ENCODE data around the gene BEX1. TPM values are rescaled to one million over a fixed set of nuclear protein-coding genes. Genes with fewer than 3 reads are reported as not detected.

Gene BEX1
- total and polyA plus RNA-seq, 2 of the 8 experiments (the other 6 are each of a cell fraction or from before 2014, with no cell fraction given): 61.0 to 75.2 TPM

DNA sequence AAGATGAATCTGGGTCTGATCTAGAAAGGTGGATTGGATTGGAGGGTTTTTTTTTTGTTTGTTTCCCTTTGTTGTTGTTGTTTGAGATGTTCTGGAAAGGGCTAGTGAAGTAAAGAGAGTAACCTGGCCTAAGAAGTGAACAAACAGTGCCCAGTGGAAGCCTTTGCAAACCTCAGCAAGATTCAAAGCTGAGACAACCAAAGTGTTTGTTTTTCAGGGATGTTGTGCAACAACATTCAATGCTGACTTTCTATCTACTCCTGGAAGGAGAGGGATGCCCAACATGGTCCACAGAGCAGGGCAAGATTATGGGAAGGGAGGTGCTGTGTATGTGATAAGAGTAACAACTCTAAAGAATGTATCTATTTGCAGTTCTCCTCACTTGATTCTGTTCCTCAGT lies 11.3 kb downstream of the BEX1 start:
- H4K20me1 ChIP-seq (replicated peaks in 1 of 2; ENCODE audit: control insufficient read depth in 1 of 2, insufficient read depth in 2 of 2, low read length in 2 of 2): no peaks in the 10 kb centered on the region
- no peak for TF ChIP-seq CHD2 (IDR thresholded peaks at IDR 0.05; ENCODE audit: low read length)
- no peak for TF ChIP-seq SIX5 (IDR thresholded peaks at IDR 0.05; ENCODE audit: low read depth, low read length)
- no peak for TF ChIP-seq MAFK (IDR thresholded peaks at IDR 0.05; ENCODE audit: low read depth, low read length)
- TF ChIP-seq RFX5 (IDR thresholded peaks at IDR 0.05; ENCODE audit: borderline replicate concordance, low read depth, low read length): no peak
- TF ChIP-seq, protein P1, sequence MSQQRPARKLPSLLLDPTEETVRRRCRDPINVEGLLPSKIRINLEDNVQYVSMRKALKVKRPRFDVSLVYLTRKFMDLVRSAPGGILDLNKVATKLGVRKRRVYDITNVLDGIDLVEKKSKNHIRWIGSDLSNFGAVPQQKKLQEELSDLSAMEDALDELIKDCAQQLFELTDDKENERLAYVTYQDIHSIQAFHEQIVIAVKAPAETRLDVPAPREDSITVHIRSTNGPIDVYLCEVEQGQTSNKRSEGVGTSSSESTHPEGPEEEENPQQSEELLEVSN (IDR thresholded peaks at IDR 0.05): no peak
- TF ChIP-seq CBX5 (IDR thresholded peaks at IDR 0.05; ENCODE audit: low read depth, low read length): no peak
- H4K91ac ChIP-seq (replicated peaks; ENCODE audit: insufficient read length, low read length): no peak overlapping the region
- no peaks in the 10 kb centered on the region for H3K79me1 ChIP-seq (ENCODE audit: low read depth, low read length)
- no peaks in the 10 kb centered on the region for H3K79me2 ChIP-seq (ENCODE audit: control insufficient read depth in 1 of 2, insufficient read depth in 2 of 2, low read length in 2 of 2)
- H3K27ac ChIP-seq (ENCODE audit: low read depth, low read length): no peak overlapping the region
- H3K9ac ChIP-seq (replicated peaks in 1 of 4; ENCODE audit: extremely low read depth in 1 of 4, low read depth in 3 of 4, low read length in 3 of 4): no peak overlapping the region
- H3K56ac ChIP-seq (replicated peaks; ENCODE audit: insufficient read length, low read depth, low read length): no peak overlapping the region
- no peaks in the 10 kb centered on the region; a peak in 2 of 7 replicates for H3K4me1 ChIP-seq (replicated peaks in 1 of 4; ENCODE audit: control insufficient read depth in 3 of 4, insufficient read depth in 4 of 4, low read length in 3 of 4)
- H3K9me3 ChIP-seq (ENCODE audit: insufficient read depth in 2 of 2, low read depth in 1 of 2, low read length in 1 of 2): no peaks in the 10 kb centered on the region
- no peak overlapping the region for H2AFZ ChIP-seq (ENCODE audit: low read length)
- H3K23me2 ChIP-seq (ENCODE audit: low read depth, low read length): no peaks in the 10 kb centered on the region
- no peak overlapping the region for H2BK20ac ChIP-seq (ENCODE audit: low read length)
- no peak overlapping the region for H2AK5ac ChIP-seq (ENCODE audit: low read depth, low read length)
- ChIA-PET CTCF (ENCODE audit: partially characterized antibody) (no interaction called here), POLR2A (ENCODE audit: partially characterized antibody) (no interaction called here)
- H3K18ac ChIP-seq (ENCODE audit: extremely low read depth, low read length): no peak overlapping the region
- H3K4me3 ChIP-seq (ENCODE audit: extremely low read depth in 1 of 4, insufficient read depth in 2 of 4, low read depth in 3 of 4, low read length in 4 of 4): no peak overlapping the region
- H3K4me2 ChIP-seq (ENCODE audit: insufficient read depth in 1 of 2, low read depth in 2 of 2, low read length in 2 of 2): no peak overlapping the region
- H4K8ac ChIP-seq (ENCODE audit: extremely low read depth, insufficient read depth, low read length): no peak overlapping the region
- no peak overlapping the region for H2BK5ac ChIP-seq (ENCODE audit: low read depth, low read length)
- H4K5ac ChIP-seq (ENCODE audit: insufficient read length, low read depth, low read length): no peak overlapping the region
- no peak overlapping the region for H3K4ac ChIP-seq (replicated peaks; ENCODE audit: insufficient read length, low read depth, low read length)
- DNase-seq (ENCODE audit: low read depth in 1 of 2, low spot score in 2 of 2): no peak
- no peaks in the 10 kb centered on the region for H3K36me3 ChIP-seq (ENCODE audit: control insufficient read depth in 2 of 4, insufficient read depth in 4 of 4, low read length in 3 of 4)
- no peak overlapping the region for H3K23ac ChIP-seq (ENCODE audit: insufficient read length)
- H2BK12ac ChIP-seq (ENCODE audit: low read depth, low read length): no peak overlapping the region
- no peak overlapping the region for H2BK15ac ChIP-seq (ENCODE audit: low read length)
- no peak overlapping the region for H3K14ac ChIP-seq (ENCODE audit: insufficient read length)
- no peak for FAIRE-seq
- no peak overlapping the region for H2BK120ac ChIP-seq (replicated peaks; ENCODE audit: low read depth, low read length)
- H3K27me3 ChIP-seq (replicated peaks in 1 of 4; ENCODE audit: control insufficient read depth in 3 of 4, extremely low read depth in 1 of 4, insufficient read depth in 3 of 4, low read length in 3 of 4): no peaks in the 10 kb centered on the region

Measured in H1 (cell line).